ENCODE data around the gene CAB39.

DNA sequence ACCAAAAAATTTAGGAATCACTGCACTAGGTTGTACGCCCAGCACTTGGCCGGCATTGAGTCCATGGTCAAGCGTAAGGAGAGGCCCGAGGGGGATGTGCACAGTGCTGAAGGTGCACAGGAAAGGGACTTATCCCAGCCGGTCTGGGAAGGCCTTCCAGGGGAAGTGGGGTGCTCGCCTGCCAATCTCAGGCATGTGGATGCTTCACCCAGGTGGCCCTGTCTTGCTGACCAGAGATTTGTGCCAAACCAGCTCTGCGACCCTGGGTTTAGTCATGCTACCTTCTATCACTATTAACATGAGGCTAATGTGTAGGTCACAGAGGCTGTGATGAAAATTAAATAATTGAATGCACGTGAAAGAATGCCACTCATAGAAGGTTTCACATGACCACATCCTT is 150.4 kb downstream of the CAB39 start:
- TF ChIP-seq, protein P1, sequence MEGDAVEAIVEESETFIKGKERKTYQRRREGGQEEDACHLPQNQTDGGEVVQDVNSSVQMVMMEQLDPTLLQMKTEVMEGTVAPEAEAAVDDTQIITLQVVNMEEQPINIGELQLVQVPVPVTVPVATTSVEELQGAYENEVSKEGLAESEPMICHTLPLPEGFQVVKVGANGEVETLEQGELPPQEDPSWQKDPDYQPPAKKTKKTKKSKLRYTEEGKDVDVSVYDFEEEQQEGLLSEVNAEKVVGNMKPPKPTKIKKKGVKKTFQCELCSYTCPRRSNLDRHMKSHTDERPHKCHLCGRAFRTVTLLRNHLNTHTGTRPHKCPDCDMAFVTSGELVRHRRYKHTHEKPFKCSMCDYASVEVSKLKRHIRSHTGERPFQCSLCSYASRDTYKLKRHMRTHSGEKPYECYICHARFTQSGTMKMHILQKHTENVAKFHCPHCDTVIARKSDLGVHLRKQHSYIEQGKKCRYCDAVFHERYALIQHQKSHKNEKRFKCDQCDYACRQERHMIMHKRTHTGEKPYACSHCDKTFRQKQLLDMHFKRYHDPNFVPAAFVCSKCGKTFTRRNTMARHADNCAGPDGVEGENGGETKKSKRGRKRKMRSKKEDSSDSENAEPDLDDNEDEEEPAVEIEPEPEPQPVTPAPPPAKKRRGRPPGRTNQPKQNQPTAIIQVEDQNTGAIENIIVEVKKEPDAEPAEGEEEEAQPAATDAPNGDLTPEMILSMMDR (IDR thresholded peaks at IDR 0.05), result no peak
- TF ChIP-seq POLR2AphosphoS5 (IDR thresholded peaks at IDR 0.05) (no peak), POLR2A (IDR thresholded peaks at IDR 0.05) (no peak), EP300 (IDR thresholded peaks at IDR 0.05; ENCODE audit: low read depth) (no peak)
